HTR-8/SVneo (cell line): ENCODE measurements around the gene ZC3H12D.
"Not testable (repeated sequence)": the region's sequence is repeated elsewhere in the genome, so short reads cannot be mapped to it uniquely, and the experiment has no call there.

Source experiments
- DNase-seq: peaks from one replicate; pipeline ENCODE4 v3.0.0; 2011; ENCODE audit warnings: low spot score, mixed read lengths; ENCODE audit not compliant: insufficient read length
- FAIRE-seq: peaks from 2 replicates; lab custom pipeline; 2011; peaks lifted over from hg19 to GRCh38; lab: Jason Lieb, UNC

ZC3H12D gene

GRCh38 chr6:149462712-149463111 lies 22.1 kb downstream of the ZC3H12D start:
- not testable (repeated sequence) for DNase-seq, FAIRE-seq

GRCh38 chr6:149461670-149462069 lies 23.1 kb downstream of the ZC3H12D start:
- no peak for DNase-seq
- no peak for FAIRE-seq

GRCh38 chr6:149460249-149460648 lies 24.6 kb downstream of the ZC3H12D start:
- FAIRE-seq, DNase-seq: not testable (repeated sequence)

GRCh38 chr6:149459761-149460160 lies 25.1 kb downstream of the ZC3H12D start:
- FAIRE-seq (no peak), DNase-seq (no peak)

- DNase-seq: no peak
- FAIRE-seq: no peak
These were observed 26.0 kb downstream of the ZC3H12D start for GRCh38 chr6:149458806-149459205.

- FAIRE-seq: no peak
- DNase-seq: no peak
These were observed 26.6 kb downstream of the ZC3H12D start for GRCh38 chr6:149458196-149458595.

- DNase-seq (no peak), FAIRE-seq (no peak)
These were observed 27.4 kb downstream of the ZC3H12D start for GRCh38 chr6:149457316-149457884.

GRCh38 chr6:149456311-149457021 lies 28.3 kb downstream of the ZC3H12D start:
- no peak for FAIRE-seq
- DNase-seq: no peak

- DNase-seq (no peak), FAIRE-seq (no peak)
These were observed 29.6 kb downstream of the ZC3H12D start for GRCh38 chr6:149455031-149455732.

GRCh38 chr6:149454346-149454848 lies 30.4 kb downstream of the ZC3H12D start:
- FAIRE-seq: no peak
- peak; percentile 76 for DNase-seq

GRCh38 chr6:149453597-149454345 lies 31.0 kb downstream of the ZC3H12D start:
- no peak for FAIRE-seq

GRCh38 chr6:149452037-149452939 lies 32.5 kb downstream of the ZC3H12D start:
- DNase-seq: no peak
- no peak for FAIRE-seq

More at GRCh38 chr6:149453597-149454345, 31.0 kb downstream of the ZC3H12D start:
- DNase-seq: no peak

- FAIRE-seq (no peak), DNase-seq (no peak)
These were observed 33.3 kb downstream of the ZC3H12D start for GRCh38 chr6:149451376-149452036.

GRCh38 chr6:149450679-149451375 lies 34.0 kb downstream of the ZC3H12D start:
- DNase-seq: no peak
- FAIRE-seq: no peak

GRCh38 chr6:149449831-149450678 lies 34.8 kb downstream of the ZC3H12D start:
- DNase-seq (no peak), FAIRE-seq (no peak)

- no peak for FAIRE-seq
These were observed 35.9 kb downstream of the ZC3H12D start for GRCh38 chr6:149448821-149449453.

GRCh38 chr6:149446791-149447376 lies 37.9 kb downstream of the ZC3H12D start:
- no peak for DNase-seq
- FAIRE-seq: no peak

More at GRCh38 chr6:149448821-149449453, 35.9 kb downstream of the ZC3H12D start:
- DNase-seq: no peak
